Kidney epithelial cell (primary cell): ENCODE results near the gene ALK. TPM values are rescaled to one million over a fixed set of nuclear protein-coding genes. Genes with fewer than 3 reads are reported as not detected.

Source experiments
- DNase-seq: peaks from one replicate; pipeline ENCODE4 v3.0.0-alpha.2; 2010; ENCODE audit warnings: low read depth
- H3K27me3 ChIP-seq: 2 replicates; pipeline ENCODE4 v1.6.0; 2011; ENCODE audit warnings: low read length; ENCODE audit not compliant: control insufficient read depth, insufficient read depth
- H3K36me3 ChIP-seq: 2 replicates; pipeline ENCODE4 v1.5.1; 2011; ENCODE audit warnings: low read length; ENCODE audit not compliant: control insufficient read depth, insufficient read depth
- H3K4me3 ChIP-seq: 2 replicates; pipeline ENCODE4 v1.5.1; 2011; ENCODE audit warnings: low read depth, mild to moderate bottlenecking, control low read depth, low read length
- total RNA-seq: library from RNA; depleted of rRNA; stranded (reverse); fragments of >200 nt; gene quantifications from 2 replicates; pipeline ENCODE4 v1.2.3, GENCODE V29; 2015
- TF ChIP-seq, protein P1 (sequence below): IDR thresholded peaks from 2 replicates; pipeline ENCODE4 v1.5.1; 2011; ENCODE audit warnings: mild to moderate bottlenecking, moderate library complexity, low read length, control low read depth, inconsistent platforms; ENCODE audit not compliant: insufficient read depth, poor library complexity, severe bottlenecking

ALK gene
- total RNA-seq, 1 donor from 2014 or later = not detected

DNA sequence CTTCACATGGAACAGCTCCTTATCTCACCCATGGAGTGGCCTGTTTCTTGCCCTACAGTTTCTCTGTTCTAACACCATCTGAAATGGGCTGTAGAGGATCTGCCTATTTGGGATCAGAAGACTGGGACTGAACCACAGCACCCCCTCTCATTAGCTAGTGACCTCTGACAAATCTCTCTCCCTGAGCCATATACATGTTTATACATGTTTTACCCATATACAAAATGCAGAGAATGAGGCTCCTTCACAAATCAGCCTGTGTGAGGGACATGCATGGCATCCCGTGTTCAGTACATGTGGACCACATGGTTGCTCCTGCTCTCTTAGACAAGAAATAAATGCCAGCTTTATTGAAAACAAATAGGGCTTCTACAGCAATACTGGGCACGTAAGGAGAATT, 282.7 kb downstream of the ALK start:
- Histone ChIP-seq H3K4me3 (no peak overlapping the region), H3K36me3 (no peaks in the 10 kb centered on the region), H3K27me3 (no peaks in the 10 kb centered on the region)
- TF ChIP-seq, protein P1, sequence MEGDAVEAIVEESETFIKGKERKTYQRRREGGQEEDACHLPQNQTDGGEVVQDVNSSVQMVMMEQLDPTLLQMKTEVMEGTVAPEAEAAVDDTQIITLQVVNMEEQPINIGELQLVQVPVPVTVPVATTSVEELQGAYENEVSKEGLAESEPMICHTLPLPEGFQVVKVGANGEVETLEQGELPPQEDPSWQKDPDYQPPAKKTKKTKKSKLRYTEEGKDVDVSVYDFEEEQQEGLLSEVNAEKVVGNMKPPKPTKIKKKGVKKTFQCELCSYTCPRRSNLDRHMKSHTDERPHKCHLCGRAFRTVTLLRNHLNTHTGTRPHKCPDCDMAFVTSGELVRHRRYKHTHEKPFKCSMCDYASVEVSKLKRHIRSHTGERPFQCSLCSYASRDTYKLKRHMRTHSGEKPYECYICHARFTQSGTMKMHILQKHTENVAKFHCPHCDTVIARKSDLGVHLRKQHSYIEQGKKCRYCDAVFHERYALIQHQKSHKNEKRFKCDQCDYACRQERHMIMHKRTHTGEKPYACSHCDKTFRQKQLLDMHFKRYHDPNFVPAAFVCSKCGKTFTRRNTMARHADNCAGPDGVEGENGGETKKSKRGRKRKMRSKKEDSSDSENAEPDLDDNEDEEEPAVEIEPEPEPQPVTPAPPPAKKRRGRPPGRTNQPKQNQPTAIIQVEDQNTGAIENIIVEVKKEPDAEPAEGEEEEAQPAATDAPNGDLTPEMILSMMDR = no peak
- DNase-seq = no peak

DNA sequence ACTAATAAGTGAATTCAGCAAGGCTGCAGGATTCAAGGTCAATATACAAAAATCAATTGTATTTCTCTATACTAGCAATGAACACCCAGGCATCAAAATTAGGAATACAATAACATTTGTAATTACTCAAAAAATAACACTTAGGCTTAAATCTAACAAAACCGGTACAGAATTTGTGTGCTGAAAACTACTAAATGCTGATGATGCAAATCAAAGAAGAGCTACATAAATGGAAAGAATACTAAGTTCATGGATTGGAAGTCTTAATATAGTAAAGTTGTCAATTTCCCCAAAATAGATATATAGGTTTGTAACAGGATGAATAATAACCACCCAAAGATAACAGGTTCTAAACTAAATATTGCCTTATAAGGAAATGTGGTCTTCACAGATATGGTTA, 286.5 kb downstream of the ALK start:
- Histone ChIP-seq H3K27me3 (no peaks in the 10 kb centered on the region), H3K36me3 (no peaks in the 10 kb centered on the region), H3K4me3 (no peak overlapping the region)
- DNase-seq = no peak
- TF ChIP-seq, protein P1 = no peak

DNA sequence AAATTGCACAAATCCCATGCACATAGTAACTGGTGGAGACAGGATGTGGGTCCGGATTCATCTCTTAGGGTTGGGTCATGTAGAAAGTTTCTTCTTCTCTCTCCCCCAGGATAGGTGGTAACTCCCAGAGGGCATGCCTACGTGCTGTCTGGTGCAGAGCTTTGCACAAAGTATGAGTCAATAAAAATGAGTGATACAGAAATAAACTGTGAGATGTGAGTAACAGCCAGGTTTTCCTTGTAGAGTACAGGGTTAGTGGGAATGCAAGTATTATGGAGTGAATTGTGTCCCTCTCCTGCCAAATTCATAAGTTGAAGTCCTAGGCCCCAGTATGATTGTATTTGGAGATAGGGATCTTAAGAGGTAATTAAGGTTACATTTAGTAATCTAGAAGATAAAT, 289.4 kb downstream of the ALK start:
- DNase-seq = no peak
- TF ChIP-seq, protein P1 = no peak
- Histone ChIP-seq H3K4me3 (no peak overlapping the region), H3K36me3 (no peaks in the 10 kb centered on the region), H3K27me3 (no peaks in the 10 kb centered on the region)

DNA sequence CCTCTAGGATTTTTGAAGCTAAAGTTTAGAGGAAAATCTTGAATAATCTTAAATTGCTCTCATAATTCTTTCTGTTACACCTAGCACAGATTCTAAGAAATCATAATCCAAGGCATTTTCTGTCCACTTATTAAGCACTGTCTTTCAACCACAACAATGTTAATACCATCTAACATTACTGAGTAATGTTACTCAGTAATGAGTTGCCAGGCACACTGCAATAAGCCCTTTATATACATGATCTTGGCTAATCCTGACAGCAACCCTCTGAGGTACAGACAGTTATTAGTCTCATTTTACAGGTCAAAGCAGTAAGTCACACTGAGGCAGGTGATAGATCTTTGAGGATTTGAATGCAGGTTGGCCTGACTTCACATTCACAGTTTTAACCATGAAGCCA, 291.9 kb downstream of the ALK start:
- DNase-seq = no peak
- no peaks in the 10 kb centered on the region for H3K36me3 ChIP-seq

DNA sequence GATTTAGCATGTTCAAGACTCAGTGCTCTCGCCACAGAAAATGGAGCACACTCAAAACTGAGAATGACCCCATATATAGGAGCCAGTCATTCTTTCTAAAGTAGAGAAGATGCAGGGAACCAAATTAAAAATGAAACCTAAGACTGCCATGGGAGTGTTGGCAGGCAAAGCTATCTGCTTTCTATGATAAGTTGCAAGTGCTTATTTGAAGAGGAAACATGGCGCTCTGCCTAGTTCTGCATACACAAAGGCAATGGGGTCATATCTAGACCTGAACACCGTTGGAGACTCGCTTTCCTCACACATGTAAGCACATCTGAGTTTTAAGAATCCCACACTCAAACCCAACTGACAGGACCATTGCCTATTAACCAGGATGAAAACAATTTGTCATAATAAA, 292.5 kb downstream of the ALK start:
- H3K27me3 ChIP-seq = no peaks in the 10 kb centered on the region
- no peaks in the 10 kb centered on the region for H3K36me3 ChIP-seq
- TF ChIP-seq, protein P1 = no peak
- DNase-seq = no peak
- no peak overlapping the region for H3K4me3 ChIP-seq

More for the DNA sequence above, 291.9 kb downstream of the ALK start:
- H3K27me3 ChIP-seq = no peaks in the 10 kb centered on the region
- H3K4me3 ChIP-seq = no peak overlapping the region
- TF ChIP-seq, protein P1 = no peak

DNA sequence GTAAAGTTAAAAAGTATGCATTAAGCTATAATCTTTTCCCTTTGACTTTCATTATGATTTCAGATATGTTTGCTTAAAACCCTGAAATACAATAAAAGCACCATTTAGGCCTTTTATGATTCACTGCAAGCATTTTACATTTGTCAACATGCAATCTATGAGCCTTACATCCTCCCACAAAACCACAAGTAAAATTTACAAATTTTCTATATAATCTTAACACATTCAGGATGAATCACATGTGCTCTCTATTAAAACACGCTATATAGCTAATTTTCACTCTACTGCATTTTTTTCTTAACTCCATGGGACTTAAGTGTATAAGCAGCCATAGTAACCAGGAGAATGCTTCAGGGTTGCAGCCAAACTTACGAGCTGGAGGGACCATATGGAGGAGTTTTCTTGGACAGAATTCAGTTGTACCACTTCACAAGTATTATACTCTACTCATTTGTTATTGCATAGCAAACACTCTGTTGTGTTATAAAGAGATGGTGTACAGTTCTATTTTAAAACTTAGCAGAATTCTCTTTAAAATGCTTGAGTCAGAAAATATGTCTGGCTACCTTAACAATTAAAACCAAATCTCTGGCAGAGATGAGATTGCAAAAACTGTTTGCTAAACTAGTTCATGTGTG, 293.2 kb downstream of the ALK start:
- TF ChIP-seq, protein P1 = no peak
- DNase-seq = no peak
- Histone ChIP-seq H3K36me3 (no peaks in the 10 kb centered on the region), H3K4me3 (no peak overlapping the region), H3K27me3 (no peaks in the 10 kb centered on the region)
